ENCODE data around the gene GCN1. TPM values are rescaled to one million over a fixed set of nuclear protein-coding genes. Genes with fewer than 3 reads are reported as not detected.
A peak's percentile ranks its signal among the peaks of the same experiment; 100 is the strongest.

GCN1 gene
- total and polyA plus RNA-seq, 11 donors: 7.2 to 51.7 (median 33.7) TPM

DNA sequence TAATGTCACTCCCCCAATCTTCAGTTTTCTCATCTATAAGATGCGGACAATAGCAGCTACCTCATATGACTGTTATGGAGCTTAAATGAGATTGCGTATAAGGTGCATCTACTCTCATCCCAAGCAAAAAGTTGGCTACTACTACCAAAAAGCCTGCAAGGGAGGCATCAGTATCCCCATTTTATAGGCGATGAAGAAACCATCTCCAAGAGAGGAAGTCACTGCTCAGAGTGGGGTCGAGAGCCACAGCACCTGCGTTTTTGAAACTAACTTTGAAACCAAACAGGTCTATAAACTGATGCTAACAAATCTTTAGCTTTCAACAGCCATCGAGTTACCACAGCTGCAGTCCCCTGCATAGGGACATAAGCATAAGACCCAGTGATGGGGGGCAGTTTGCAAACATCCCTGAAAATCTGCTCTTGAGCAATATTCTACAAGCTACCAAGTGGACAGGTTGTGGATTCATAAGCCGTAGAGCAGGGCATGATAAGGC lies 3.5 kb downstream of the GCN1 start:
- H3K36me3 ChIP-seq: peaks cover 0 to 67% (median 48%) of the 10 kb centered on the region in 9 donors
- WGBS, 4 donors: 79 to 85% (median 82%) methylated on average over 7 of the region's 7 CpGs

DNA sequence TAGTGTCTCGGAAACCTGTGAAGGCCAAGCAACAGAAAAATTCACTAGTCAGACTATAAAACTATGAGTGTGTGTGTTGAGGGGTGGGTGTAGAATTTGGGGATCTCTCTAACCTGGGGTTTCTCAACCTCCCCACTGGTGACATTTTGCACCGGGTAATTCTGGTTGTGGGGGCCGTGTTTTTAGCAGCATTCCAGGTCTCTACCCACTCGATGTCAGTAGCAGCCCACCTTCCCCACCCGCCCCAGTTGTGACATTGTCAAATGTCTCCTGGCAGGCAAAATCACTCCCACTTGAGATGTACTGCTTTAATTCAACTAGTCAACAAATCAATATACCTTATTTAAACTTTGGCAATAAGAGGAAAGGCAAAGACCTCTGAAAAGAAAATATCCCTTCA lies 4.1 kb downstream of the GCN1 start:
- Histone ChIP-seq H3K9me3 (no peaks in the 10 kb centered on the region), H3K27ac (no peak overlapping the region), H3K36me3 (peaks cover 0 to 69% (median 50%) of the 10 kb centered on the region in 9 donors), H3K4me3 (no peak overlapping the region), H3K27me3 (no peaks in the 10 kb centered on the region), H3K4me1 (peaks cover 7 to 32% (median 18%) of the 10 kb centered on the region in 12 donors)
- intact Hi-C loops (cut with DNase I): no loop called here
- ATAC-seq (no peak), DNase-seq (no peak)
- TF ChIP-seq POLR2A (IDR thresholded peaks at IDR 0.05) (no peak), CTCF (IDR thresholded peaks at IDR 0.05) (no peak)
- WGBS, 4 donors: 86 to 91% (median 87%) methylated on average over 5 of the region's 5 CpGs

More for the DNA sequence above, 3.5 kb downstream of the GCN1 start:
- Histone ChIP-seq H3K27me3 (no peaks in the 10 kb centered on the region), H3K27ac (no peak overlapping the region), H3K4me1 (peaks cover 7 to 37% (median 20%) of the 10 kb centered on the region in 12 donors), H3K4me3 (no peak overlapping the region), H3K9me3 (no peaks in the 10 kb centered on the region)
- ATAC-seq (no peak), DNase-seq (no peak)
- TF ChIP-seq CTCF (IDR thresholded peaks at IDR 0.05) (no peak), POLR2A (IDR thresholded peaks at IDR 0.05) (no peak)
- intact Hi-C loops (cut with DNase I): no loop called here

DNA sequence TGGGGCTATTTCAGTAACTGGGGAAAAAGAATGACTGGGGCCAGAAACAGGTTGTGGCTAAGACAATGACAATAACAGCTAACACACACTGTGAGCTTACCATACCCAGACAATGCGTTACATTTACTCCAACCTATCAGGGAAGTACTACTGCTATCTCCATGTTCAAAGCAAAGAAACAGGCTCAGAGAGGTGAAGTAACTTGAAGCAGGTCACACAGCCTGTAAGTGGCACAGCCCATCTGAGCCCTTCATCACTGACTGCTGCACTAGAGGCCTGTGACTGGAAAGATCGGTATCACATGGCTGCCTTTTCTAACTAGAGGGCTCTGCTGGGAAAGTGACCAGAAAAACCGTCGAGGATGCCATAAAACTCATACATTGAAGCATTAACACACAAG lies 7.9 kb downstream of the GCN1 start:
- 89 to 98% (median 94%) methylated on average over 4 of the region's 4 CpGs for WGBS, 4 donors
- TF ChIP-seq POLR2A (IDR thresholded peaks at IDR 0.05): no peak
- TF ChIP-seq CTCF (IDR thresholded peaks at IDR 0.05): no peak

DNA sequence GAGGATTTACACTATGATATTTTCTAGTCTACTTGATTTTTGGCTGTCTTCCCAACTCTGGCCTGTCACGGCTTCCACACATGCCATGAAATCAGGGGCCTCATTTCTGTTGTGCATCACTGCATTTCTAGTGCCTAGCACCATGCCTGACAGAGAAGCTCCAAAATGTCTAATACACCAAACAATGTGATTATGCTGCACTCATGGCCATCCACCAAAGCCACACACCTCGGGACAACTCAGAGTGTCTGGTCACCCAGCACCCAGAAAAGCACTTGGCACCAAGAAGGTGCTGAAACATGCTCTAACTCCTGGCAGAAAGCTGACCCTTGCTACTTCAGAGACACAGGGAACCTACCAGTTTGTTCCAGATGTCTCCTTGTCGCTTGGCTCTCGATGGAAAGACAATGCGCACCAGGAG lies 11.3 kb downstream of the GCN1 start:
- no peak overlapping the region for H3K27ac ChIP-seq
- H3K9me3 ChIP-seq: no peaks in the 10 kb centered on the region
- intact Hi-C loops (cut with DNase I): no loop called here
- WGBS, 4 donors: 58 to 88% (median 65%) methylated on average over 5 of the region's 5 CpGs
- peaks cover 0 to 8% (median 1%) of the 10 kb centered on the region in 12 donors for H3K4me1 ChIP-seq
- no peaks in the 10 kb centered on the region for H3K27me3 ChIP-seq
- ATAC-seq (peak in 3 of 4 donors; percentile 15 to 59 (median 42)), DNase-seq (no peak)
- H3K4me3 ChIP-seq: no peak overlapping the region
- no peak for TF ChIP-seq CTCF (IDR thresholded peaks at IDR 0.05)
- H3K36me3 ChIP-seq: peaks cover 0 to 99% (median 92%) of the 10 kb centered on the region in 9 donors

More for the DNA sequence above, 7.9 kb downstream of the GCN1 start:
- peaks cover 0 to 8% (median 1%) of the 10 kb centered on the region in 12 donors for H3K4me1 ChIP-seq
- ATAC-seq (no peak), DNase-seq (no peak)
- H3K36me3 ChIP-seq: peaks cover 0 to 100% (median 86%) of the 10 kb centered on the region in 9 donors
- intact Hi-C loops (cut with DNase I): no loop called here
- no peak overlapping the region for H3K27ac ChIP-seq
- no peaks in the 10 kb centered on the region for H3K9me3 ChIP-seq
- no peak overlapping the region for H3K4me3 ChIP-seq
- no peaks in the 10 kb centered on the region for H3K27me3 ChIP-seq

Data from heart left ventricle (tissue), 16 donors.